Esophagus squamous epithelium (tissue), 5 donors: ENCODE results near the gene ACP1. TPM values are rescaled to one million over a fixed set of nuclear protein-coding genes. Genes with fewer than 3 reads are reported as not detected.

Source experiments
- DNase-seq: peaks from one replicate; lab custom pipeline; 2025; lab: John Stamatoyannopoulos, UW
- H3K27ac ChIP-seq, 4 donors: fragments of 200-600 bp; sonication (generic); one replicate each; pipeline ENCODE4 v1.5.1; 2016 to 2019; ENCODE audit warnings: mild to moderate bottlenecking in 1 of 4
- H3K27me3 ChIP-seq, 4 donors: fragments of 200-600 bp; sonication (generic); 1 replicate in 3 of 4; 2 replicates in 1 of 4; pipeline versions ENCODE4 v1.5.1 to v1.6.0; 2017 to 2021; ENCODE audit warnings: antibody characterized with exemption in 1 of 4
- H3K36me3 ChIP-seq, 3 donors: fragments of 200-600 bp; sonication (generic); one replicate each; pipeline ENCODE4 v1.5.1; 2016 to 2019
- H3K4me1 ChIP-seq, 3 donors: fragments of 200-600 bp; sonication (generic); one replicate each; pipeline ENCODE4 v1.5.1; 2017 to 2019
- H3K4me3 ChIP-seq, 4 donors: fragments of 200-600 bp; sonication (generic); 1 replicate in 3 of 4; 2 replicates in 1 of 4; pipeline ENCODE4 v1.5.1; 2016 to 2019; ENCODE audit warnings: mild to moderate bottlenecking in 2 of 4, moderate library complexity in 1 of 4
- H3K9me3 ChIP-seq, 3 donors: fragments of 200-600 bp; sonication (generic); one replicate each; pipeline ENCODE4 v1.5.1; 2016 to 2019
- CTCF ChIP-seq, 6 experiments: fragments of 450-650 bp in 4 of 6; fragments of 200-600 bp in 2 of 6; sonication (generic) in 2 of 6; IDR thresholded peaks; one replicate each; pipeline ENCODE4 v1.5.1; 2016 to 2019; ENCODE audit warnings: antibody characterized with exemption in 6 of 6, mild to moderate bottlenecking in 4 of 6, moderate library complexity in 4 of 6
- POLR2A ChIP-seq, 4 donors: fragments of 450-650 bp; IDR thresholded peaks; one replicate each; pipeline ENCODE4 v1.6.1; 2017; ENCODE audit warnings: antibody characterized with exemption in 4 of 4, mild to moderate bottlenecking in 4 of 4, moderate library complexity in 3 of 4
- WGBS, 2 donors: methylation state at CpG; one replicate each; pipeline ENCODE4 v1.1.5; 2018; 5-methylcytosine and 5-hydroxymethylcytosine counted together
- intact Hi-C: fragments of 100-400 bp; cut with DNase I; formaldehyde crosslinking; loops from one replicate; pipeline ENCODE4 v1.15.0; 2022
- total RNA-seq, 4 donors: library from RNA; depleted of rRNA; stranded (reverse); fragments of >200 nt; gene quantifications; one replicate each; pipeline ENCODE4 v1.1.0, GENCODE V29; 2016
- donor health status: DM: yes; HTN: yes; CAD: no.

The ACP1 gene
- total RNA-seq, 4 donors from 2014 or later: 50.3 to 93.1 (median 82.0) TPM

DNA sequence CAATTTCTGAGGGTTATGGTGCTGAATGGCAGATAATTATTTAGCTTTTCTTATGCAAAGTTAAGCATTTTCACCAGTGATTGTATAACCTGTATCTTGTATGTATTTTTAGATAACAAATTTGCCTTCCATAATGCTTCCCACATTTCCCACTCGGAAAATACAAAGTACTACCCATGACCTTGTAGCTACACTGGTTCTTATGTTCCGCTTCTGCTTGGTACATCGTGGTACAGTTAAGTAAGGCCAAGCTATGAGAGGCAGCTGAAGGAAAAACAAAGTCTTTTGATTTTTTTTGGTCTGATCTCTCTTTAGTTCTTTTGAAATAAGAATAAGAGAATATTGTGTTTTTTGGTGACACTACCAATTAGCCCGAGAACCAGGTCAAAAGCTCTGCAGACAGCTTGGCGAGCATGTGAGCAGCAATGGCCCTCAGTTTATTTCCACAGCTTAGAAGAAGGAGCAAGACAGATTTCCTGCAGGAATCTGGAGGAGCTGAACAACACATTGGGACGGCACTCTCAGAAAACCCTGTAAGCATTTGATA lies 27.7 kb upstream of the ACP1 start:
- H3K27me3 ChIP-seq: no peaks in the 10 kb centered on the region
- H3K4me3 ChIP-seq: no peak overlapping the region
- TF ChIP-seq CTCF (IDR thresholded peaks at IDR 0.05) (no peak), POLR2A (IDR thresholded peaks at IDR 0.05) (no peak)
- H3K36me3 ChIP-seq: peaks cover 0 to 64% (median 5%) of the 10 kb centered on the region in 3 donors
- no peaks in the 10 kb centered on the region for H3K4me1 ChIP-seq
- no peaks in the 10 kb centered on the region for H3K9me3 ChIP-seq
- intact Hi-C loops: no loop called here
- WGBS, 2 donors: 82 to 98% methylated on average over 6 of the region's 6 CpGs
- no peak overlapping the region for H3K27ac ChIP-seq
- no peak for DNase-seq

DNA sequence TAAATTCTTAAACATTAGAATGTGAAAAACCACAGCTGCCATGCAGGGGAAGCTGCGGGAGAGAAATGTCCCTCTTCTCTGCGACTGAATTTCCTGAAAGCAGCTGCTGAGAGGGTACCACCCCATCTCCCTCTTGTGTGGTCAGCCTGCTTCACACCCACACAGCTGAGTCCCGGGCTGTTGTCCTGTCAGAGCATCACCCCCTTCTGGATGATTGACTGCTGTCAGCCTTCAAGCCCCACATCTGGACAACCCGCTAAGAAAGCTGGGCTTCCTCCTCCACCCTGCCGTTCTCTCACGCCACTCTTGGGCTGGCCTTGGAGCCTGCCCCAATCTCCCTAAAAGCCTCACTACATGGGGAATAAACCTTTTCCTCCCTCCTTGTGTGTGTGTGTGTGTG lies 26.9 kb upstream of the ACP1 start:
- no peaks in the 10 kb centered on the region for H3K4me1 ChIP-seq

DNA sequence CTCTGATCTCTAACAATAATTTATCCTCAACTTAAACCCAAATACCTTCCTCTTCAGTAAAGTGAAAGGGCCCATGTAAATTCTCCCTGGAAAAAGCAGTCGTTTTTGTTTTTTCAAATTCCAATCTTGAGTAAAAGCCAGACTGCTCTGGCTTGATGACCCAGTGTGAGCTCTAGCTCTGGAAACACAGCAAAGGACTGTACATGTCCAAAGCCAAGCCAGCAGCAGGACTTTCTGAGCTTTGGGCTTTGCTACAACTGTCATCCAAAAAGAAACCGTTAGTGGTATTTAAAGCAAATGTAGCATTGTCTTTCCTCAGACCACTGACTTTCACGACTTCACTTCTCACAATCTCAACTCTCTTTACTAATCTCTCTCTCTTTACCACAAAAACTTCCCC lies 26.3 kb upstream of the ACP1 start:
- H3K4me3 ChIP-seq: no peak overlapping the region
- intact Hi-C loops: no loop called here
- no peaks in the 10 kb centered on the region for H3K27me3 ChIP-seq
- H3K27ac ChIP-seq: no peak overlapping the region
- TF ChIP-seq POLR2A (IDR thresholded peaks at IDR 0.05) (no peak), CTCF (IDR thresholded peaks at IDR 0.05) (no peak)
- H3K4me1 ChIP-seq: no peaks in the 10 kb centered on the region
- 73 to 77% methylated on average over 3 of the region's 3 CpGs for WGBS, 2 donors
- H3K36me3 ChIP-seq: peaks cover 3 to 64% (median 5%) of the 10 kb centered on the region in 3 donors
- DNase-seq: no peak
- no peaks in the 10 kb centered on the region for H3K9me3 ChIP-seq

More for the DNA sequence above, 26.9 kb upstream of the ACP1 start:
- no peak for DNase-seq
- Histone ChIP-seq H3K27me3 (no peaks in the 10 kb centered on the region), H3K27ac (no peak overlapping the region), H3K9me3 (no peaks in the 10 kb centered on the region), H3K36me3 (peaks cover 0 to 64% (median 5%) of the 10 kb centered on the region in 3 donors), H3K4me3 (no peak overlapping the region)
- 82 to 87% methylated on average over 4 to 5 of the region's 6 CpGs for WGBS, 2 donors
- intact Hi-C loops: no loop called here
- TF ChIP-seq POLR2A (IDR thresholded peaks at IDR 0.05) (no peak), CTCF (IDR thresholded peaks at IDR 0.05) (no peak)

- DNase-seq: no peak
- TF ChIP-seq CTCF (IDR thresholded peaks at IDR 0.05): no peak
- TF ChIP-seq POLR2A (IDR thresholded peaks at IDR 0.05): no peak
- H3K9me3 ChIP-seq: no peaks in the 10 kb centered on the region
- no peak overlapping the region for H3K4me3 ChIP-seq
- 80 to 93% methylated on average over 5 of the region's 5 CpGs for WGBS, 2 donors
- H3K36me3 ChIP-seq: peaks cover 5 to 64% (median 6%) of the 10 kb centered on the region in 3 donors
- H3K27me3 ChIP-seq: no peaks in the 10 kb centered on the region
- H3K4me1 ChIP-seq: no peaks in the 10 kb centered on the region
- intact Hi-C loops: no loop called here
- H3K27ac ChIP-seq: no peak overlapping the region
Observed at GRCh38 chr2:238869-239268, 25.9 kb upstream of the ACP1 start.

GRCh38 chr2:244547-244946 lies 20.2 kb upstream of the ACP1 start:
- Histone ChIP-seq H3K4me3 (no peak overlapping the region), H3K27ac (no peak overlapping the region), H3K27me3 (no peaks in the 10 kb centered on the region), H3K9me3 (no peaks in the 10 kb centered on the region), H3K4me1 (no peaks in the 10 kb centered on the region), H3K36me3 (peaks cover 5 to 89% (median 6%) of the 10 kb centered on the region in 3 donors)
- TF ChIP-seq CTCF (IDR thresholded peaks at IDR 0.05) (no peak), POLR2A (IDR thresholded peaks at IDR 0.05) (no peak)
- intact Hi-C loops: loop anchor here (10.0 kb wide), 1 partner anchor 400 kb away; no protein-coding TSS in a partner anchor
- no peak for DNase-seq
- WGBS, 2 donors: 91 to 97% methylated on average over 6 of the region's 7 CpGs
